ENCODE measurements around the gene ENTHD1.

The ENTHD1 gene

GRCh38 chr22:39923696-39924095 is 30.1 kb upstream of the ENTHD1 start:
- Histone ChIP-seq H3K4me1 (ENCODE audit: insufficient read depth, low read length) (no peaks in the 10 kb centered on the region), H3K4me3 (ENCODE audit: low read length) (no peak overlapping the region), H3K9ac (ENCODE audit: low read depth, low read length) (no peak overlapping the region), H3K9me3 (ENCODE audit: insufficient read depth, low read depth, low read length) (no peaks in the 10 kb centered on the region), H3K27ac (ENCODE audit: low read depth, low read length) (no peak overlapping the region), H3K36me3 (ENCODE audit: insufficient read depth, low read length) (no peaks in the 10 kb centered on the region), H3K27me3 (ENCODE audit: insufficient read depth, low read length) (no peaks in the 10 kb centered on the region)
- WGBS, result 94% methylated on average over 5 of the region's 5 CpGs

GRCh38 chr22:39920134-39920743 is 26.7 kb upstream of the ENTHD1 start:
- no peak overlapping the region for H3K4me3 ChIP-seq (ENCODE audit: low read length)
- no peak overlapping the region for H3K27ac ChIP-seq (ENCODE audit: low read depth, low read length)
- H3K36me3 ChIP-seq (ENCODE audit: insufficient read depth, low read length), result no peaks in the 10 kb centered on the region
- no peaks in the 10 kb centered on the region for H3K9me3 ChIP-seq (ENCODE audit: insufficient read depth, low read depth, low read length)
- 89% methylated on average over 8 of the region's 8 CpGs for WGBS
- H3K4me1 ChIP-seq (ENCODE audit: insufficient read depth, low read length), result peaks cover 6% of the 10 kb centered on the region; the same call in 1 of the 2 replicates
- no peak overlapping the region for H3K9ac ChIP-seq (ENCODE audit: low read depth, low read length)
- no peaks in the 10 kb centered on the region for H3K27me3 ChIP-seq (ENCODE audit: insufficient read depth, low read length)

- Histone ChIP-seq H3K4me3 (ENCODE audit: low read length) (no peak overlapping the region), H3K9ac (ENCODE audit: low read depth, low read length) (no peak overlapping the region), H3K27ac (ENCODE audit: low read depth, low read length) (no peak overlapping the region), H3K4me1 (ENCODE audit: insufficient read depth, low read length) (peaks cover 10% of the 10 kb centered on the region; the same call in 1 of the 2 replicates), H3K9me3 (ENCODE audit: insufficient read depth, low read depth, low read length) (no peaks in the 10 kb centered on the region), H3K27me3 (ENCODE audit: insufficient read depth, low read length) (no peaks in the 10 kb centered on the region), H3K36me3 (ENCODE audit: insufficient read depth, low read length) (no peaks in the 10 kb centered on the region)
- WGBS, result 81% methylated on average over 10 of the region's 12 CpGs
Observed at GRCh38 chr22:39917776-39918495, 24.4 kb upstream of the ENTHD1 start.

GRCh38 chr22:39917197-39917643 is 23.7 kb upstream of the ENTHD1 start:
- no peak overlapping the region for H3K27ac ChIP-seq (ENCODE audit: low read depth, low read length)
- H3K4me3 ChIP-seq (ENCODE audit: low read length), result no peak overlapping the region
- H3K9ac ChIP-seq (ENCODE audit: low read depth, low read length), result no peak overlapping the region
- peaks cover 10% of the 10 kb centered on the region; the same call in 1 of the 2 replicates for H3K4me1 ChIP-seq (ENCODE audit: insufficient read depth, low read length)
- no peaks in the 10 kb centered on the region for H3K9me3 ChIP-seq (ENCODE audit: insufficient read depth, low read depth, low read length)
- WGBS, result 92% methylated on average over 5 of the region's 5 CpGs
- no peaks in the 10 kb centered on the region for H3K27me3 ChIP-seq (ENCODE audit: insufficient read depth, low read length)
- H3K36me3 ChIP-seq (ENCODE audit: insufficient read depth, low read length), result no peaks in the 10 kb centered on the region

- H3K36me3 ChIP-seq (ENCODE audit: insufficient read depth, low read length), result no peaks in the 10 kb centered on the region
- H3K9ac ChIP-seq (ENCODE audit: low read depth, low read length), result no peak overlapping the region
- no peaks in the 10 kb centered on the region for H3K9me3 ChIP-seq (ENCODE audit: insufficient read depth, low read depth, low read length)
- no peak overlapping the region for H3K4me3 ChIP-seq (ENCODE audit: low read length)
- H3K27me3 ChIP-seq (ENCODE audit: insufficient read depth, low read length), result no peaks in the 10 kb centered on the region
- peaks cover 10% of the 10 kb centered on the region; the same call in 1 of the 2 replicates for H3K4me1 ChIP-seq (ENCODE audit: insufficient read depth, low read length)
- WGBS, result 91% methylated on average over 2 of the region's 3 CpGs
- no peak overlapping the region for H3K27ac ChIP-seq (ENCODE audit: low read depth, low read length)
Observed at GRCh38 chr22:39916496-39916895, 22.9 kb upstream of the ENTHD1 start.

GRCh38 chr22:39915295-39915726 is 21.8 kb upstream of the ENTHD1 start:
- H3K9ac ChIP-seq (ENCODE audit: low read depth, low read length), result no peak overlapping the region
- H3K4me1 ChIP-seq (ENCODE audit: insufficient read depth, low read length), result peaks cover 10% of the 10 kb centered on the region; the same call in 1 of the 2 replicates
- no peak overlapping the region for H3K27ac ChIP-seq (ENCODE audit: low read depth, low read length)
- no peaks in the 10 kb centered on the region for H3K9me3 ChIP-seq (ENCODE audit: insufficient read depth, low read depth, low read length)
- no peaks in the 10 kb centered on the region for H3K27me3 ChIP-seq (ENCODE audit: insufficient read depth, low read length)
- WGBS, result 40% methylated on average over 3 of the region's 4 CpGs
- no peak overlapping the region for H3K4me3 ChIP-seq (ENCODE audit: low read length)
- no peaks in the 10 kb centered on the region for H3K36me3 ChIP-seq (ENCODE audit: insufficient read depth, low read length)

GRCh38 chr22:39914584-39914983 is 21.0 kb upstream of the ENTHD1 start:
- Histone ChIP-seq H3K27me3 (ENCODE audit: insufficient read depth, low read length) (no peaks in the 10 kb centered on the region), H3K9ac (ENCODE audit: low read depth, low read length) (no peak overlapping the region), H3K36me3 (ENCODE audit: insufficient read depth, low read length) (no peaks in the 10 kb centered on the region), H3K4me1 (ENCODE audit: insufficient read depth, low read length) (peaks cover 10% of the 10 kb centered on the region; the same call in 1 of the 2 replicates), H3K4me3 (ENCODE audit: low read length) (no peak overlapping the region), H3K9me3 (ENCODE audit: insufficient read depth, low read depth, low read length) (no peaks in the 10 kb centered on the region), H3K27ac (ENCODE audit: low read depth, low read length) (no peak overlapping the region)
- 98% methylated on average over 9 of the region's 9 CpGs for WGBS

- H3K4me1 ChIP-seq (ENCODE audit: insufficient read depth, low read length), result peaks cover 10% of the 10 kb centered on the region; the same call in 1 of the 2 replicates
- 88% methylated on average over 2 of the region's 2 CpGs for WGBS
- H3K27me3 ChIP-seq (ENCODE audit: insufficient read depth, low read length), result no peaks in the 10 kb centered on the region
- H3K27ac ChIP-seq (ENCODE audit: low read depth, low read length), result no peak overlapping the region
- H3K36me3 ChIP-seq (ENCODE audit: insufficient read depth, low read length), result no peaks in the 10 kb centered on the region
- no peak overlapping the region for H3K9ac ChIP-seq (ENCODE audit: low read depth, low read length)
- no peak overlapping the region for H3K4me3 ChIP-seq (ENCODE audit: low read length)
- H3K9me3 ChIP-seq (ENCODE audit: insufficient read depth, low read depth, low read length), result no peaks in the 10 kb centered on the region
Observed at GRCh38 chr22:39913886-39914285, 20.3 kb upstream of the ENTHD1 start.

GRCh38 chr22:39913321-39913720 is 19.8 kb upstream of the ENTHD1 start:
- WGBS, result 92% methylated on average over 5 of the region's 5 CpGs

GRCh38 chr22:39910876-39911613 is 17.5 kb upstream of the ENTHD1 start:
- H3K4me1 ChIP-seq (ENCODE audit: insufficient read depth, low read length), result peaks cover 17% of the 10 kb centered on the region
- no peak overlapping the region for H3K27ac ChIP-seq (ENCODE audit: low read depth, low read length)
- H3K4me3 ChIP-seq (ENCODE audit: low read length), result no peak overlapping the region
- no peaks in the 10 kb centered on the region for H3K36me3 ChIP-seq (ENCODE audit: insufficient read depth, low read length)
- H3K9me3 ChIP-seq (ENCODE audit: insufficient read depth, low read depth, low read length), result no peaks in the 10 kb centered on the region
- no peak overlapping the region for H3K9ac ChIP-seq (ENCODE audit: low read depth, low read length)
- H3K27me3 ChIP-seq (ENCODE audit: insufficient read depth, low read length), result no peaks in the 10 kb centered on the region
- WGBS, result 92% methylated on average over 9 of the region's 9 CpGs

More at GRCh38 chr22:39913321-39913720, 19.8 kb upstream of the ENTHD1 start:
- Histone ChIP-seq H3K9ac (ENCODE audit: low read depth, low read length) (no peak overlapping the region), H3K4me3 (ENCODE audit: low read length) (no peak overlapping the region), H3K27me3 (ENCODE audit: insufficient read depth, low read length) (no peaks in the 10 kb centered on the region), H3K9me3 (ENCODE audit: insufficient read depth, low read depth, low read length) (no peaks in the 10 kb centered on the region), H3K27ac (ENCODE audit: low read depth, low read length) (no peak overlapping the region), H3K36me3 (ENCODE audit: insufficient read depth, low read length) (no peaks in the 10 kb centered on the region), H3K4me1 (ENCODE audit: insufficient read depth, low read length) (peaks cover 10% of the 10 kb centered on the region; the same call in 1 of the 2 replicates)

GRCh38 chr22:39908737-39909136 is 15.2 kb upstream of the ENTHD1 start:
- 92% methylated on average over 5 of the region's 5 CpGs for WGBS
- no peaks in the 10 kb centered on the region for H3K9me3 ChIP-seq (ENCODE audit: insufficient read depth, low read depth, low read length)
- peaks cover 10% of the 10 kb centered on the region for H3K4me1 ChIP-seq (ENCODE audit: insufficient read depth, low read length)
- H3K36me3 ChIP-seq (ENCODE audit: insufficient read depth, low read length), result no peaks in the 10 kb centered on the region
- H3K9ac ChIP-seq (ENCODE audit: low read depth, low read length), result no peak overlapping the region
- H3K4me3 ChIP-seq (ENCODE audit: low read length), result no peak overlapping the region
- H3K27ac ChIP-seq (ENCODE audit: low read depth, low read length), result no peak overlapping the region
- H3K27me3 ChIP-seq (ENCODE audit: insufficient read depth, low read length), result no peaks in the 10 kb centered on the region
